HEK293 (cell line): ENCODE measurements around the gene TAF15.

Experiments
- CTCF ChIA-PET: fragments of 350-600 bp; formaldehyde crosslinking; extraction: SDS; loops from one replicate; lab custom pipeline; 2021; ENCODE audit warnings: antibody characterized with exemption; lab: Yijun Ruan, JAX
- POLR2A ChIA-PET: fragments of 300-600 bp; formaldehyde crosslinking; extraction: SDS; loops from one replicate; lab custom pipeline; 2020; ENCODE audit warnings: antibody characterized with exemption, inconsistent platforms; lab: Yijun Ruan, JAX
- H3K27ac ChIP-seq: fragments of 200-500 bp; sonication (Bioruptor generic); 2 replicates; pipeline ENCODE4 v1.5.1; 2014; ENCODE audit warnings: low read depth, low read length, control low read depth, inconsistent platforms; ENCODE audit errors: extremely low read depth
- H3K36me3 ChIP-seq, 2 experiments: fragments of 200-500 bp in 1 of 2; sonication (Bioruptor generic) in 1 of 2; 1 replicate in 1 of 2; 2 replicates in 1 of 2; pipeline ENCODE4 v1.5.1; 2014 to 2017; ENCODE audit warnings: inconsistent platforms in 2 of 2, low read length in 2 of 2; ENCODE audit not compliant: control insufficient read depth in 2 of 2, insufficient read depth in 1 of 2
- H3K4me1 ChIP-seq: fragments of 200-500 bp; sonication (Bioruptor generic); 2 replicates; pipeline ENCODE4 v1.5.1; 2014; ENCODE audit warnings: mild to moderate bottlenecking, low read length, inconsistent platforms; ENCODE audit not compliant: control insufficient read depth, insufficient read depth
- H3K4me3 ChIP-seq: 2 replicates; pipeline ENCODE4 v1.5.1; 2011; ENCODE audit warnings: low read depth, mild to moderate bottlenecking, control low read depth, low read length, moderate library complexity
- H3K9me3 ChIP-seq: fragments of 200-500 bp; sonication (Bioruptor generic); 2 replicates; pipeline ENCODE4 v1.5.1; 2014; ENCODE audit warnings: low read depth, low read length, inconsistent platforms; ENCODE audit not compliant: control insufficient read depth, insufficient read depth
- GLIS1 ChIP-seq: fragments of 450-650 bp; formaldehyde crosslinking; IDR thresholded peaks from 2 replicates; pipeline ENCODE4 v1.5.1; 2016; ENCODE audit warnings: missing biosample characterization, missing genetic modification characterization
- KLF8 ChIP-seq: fragments of 450-650 bp; formaldehyde crosslinking; IDR thresholded peaks from 2 replicates; pipeline ENCODE4 v1.5.1; 2016; ENCODE audit warnings: missing biosample characterization, missing genetic modification characterization
- PRDM10 ChIP-seq: fragments of 450-650 bp; formaldehyde crosslinking; IDR thresholded peaks from 2 replicates; pipeline ENCODE4 v1.5.1; 2016; ENCODE audit warnings: missing biosample characterization, missing genetic modification characterization
- SP7 ChIP-seq: fragments of 450-650 bp; formaldehyde crosslinking; IDR thresholded peaks from 2 replicates; pipeline ENCODE4 v1.5.1; 2016; ENCODE audit warnings: missing biosample characterization, missing genetic modification characterization
- ZBTB1 ChIP-seq: fragments of 450-650 bp; formaldehyde crosslinking; IDR thresholded peaks from 2 replicates; pipeline ENCODE4 v1.5.1; 2016; ENCODE audit warnings: missing biosample characterization, missing genetic modification characterization
- ZBTB48 ChIP-seq: fragments of 450-650 bp; formaldehyde crosslinking; IDR thresholded peaks from 2 replicates; pipeline ENCODE4 v1.5.1; 2016; ENCODE audit warnings: missing biosample characterization, missing genetic modification characterization
- ZBTB6 ChIP-seq: fragments of 450-650 bp; formaldehyde crosslinking; IDR thresholded peaks from 2 replicates; pipeline ENCODE4 v1.5.1; 2017; ENCODE audit warnings: missing biosample characterization, missing genetic modification characterization
- ZBTB8A ChIP-seq: fragments of 450-650 bp; formaldehyde crosslinking; IDR thresholded peaks from 2 replicates; pipeline ENCODE4 v1.5.1; 2016; ENCODE audit warnings: missing biosample characterization, missing genetic modification characterization
- ZNF138 ChIP-seq: fragments of 450-650 bp; formaldehyde crosslinking; IDR thresholded peaks from 2 replicates; pipeline ENCODE4 v1.5.1; 2016; ENCODE audit warnings: missing biosample characterization, missing genetic modification characterization, borderline replicate concordance
- ZNF16 ChIP-seq: fragments of 450-650 bp; formaldehyde crosslinking; IDR thresholded peaks from 2 replicates; pipeline ENCODE4 v1.5.1; 2016; ENCODE audit warnings: low read depth, missing biosample characterization, missing genetic modification characterization
- ZNF274 ChIP-seq, 2 experiments: fragments of 200-500 bp in 1 of 2; fragments of 450-650 bp in 1 of 2; sonication (Bioruptor generic) in 1 of 2; formaldehyde crosslinking in 1 of 2; IDR thresholded peaks; 2 replicates each; pipeline versions ENCODE4 v1.5.1 to v1.6.1; 2014 to 2016; ENCODE audit warnings: borderline replicate concordance in 1 of 2, inconsistent platforms in 1 of 2, low read length in 1 of 2, missing biosample characterization in 1 of 2, missing genetic modification characterization in 1 of 2
- ZNF311 ChIP-seq: fragments of 450-650 bp; formaldehyde crosslinking; IDR thresholded peaks from 2 replicates; pipeline ENCODE4 v1.5.1; 2017; ENCODE audit warnings: missing biosample characterization, missing genetic modification characterization, borderline replicate concordance
- ZNF341 ChIP-seq: fragments of 450-650 bp; formaldehyde crosslinking; IDR thresholded peaks from 2 replicates; pipeline ENCODE4; 2016; ENCODE audit warnings: low read depth, missing biosample characterization, missing genetic modification characterization
- ZNF585B ChIP-seq: fragments of 450-650 bp; formaldehyde crosslinking; IDR thresholded peaks from 2 replicates; pipeline ENCODE4 v1.5.1; 2016; ENCODE audit warnings: missing biosample characterization, missing genetic modification characterization
- ZNF768 ChIP-seq: fragments of 450-650 bp; formaldehyde crosslinking; IDR thresholded peaks from 2 replicates; pipeline ENCODE4 v1.5.1; 2018; ENCODE audit warnings: missing biosample characterization, mild to moderate bottlenecking, missing genetic modification characterization
- ZSCAN23 ChIP-seq: fragments of 450-650 bp; formaldehyde crosslinking; IDR thresholded peaks from 2 replicates; pipeline ENCODE4 v1.5.1; 2016; ENCODE audit warnings: missing biosample characterization, missing genetic modification characterization
- TF ChIP-seq, protein P1 (sequence below): fragments of 450-650 bp; formaldehyde crosslinking; IDR thresholded peaks from 2 replicates; pipeline ENCODE4 v1.5.1; 2016; ENCODE audit warnings: missing biosample characterization, missing genetic modification characterization
- TF ChIP-seq, protein P2 (sequence below): fragments of 450-650 bp; formaldehyde crosslinking; IDR thresholded peaks from 2 replicates; pipeline ENCODE4 v1.5.1; 2017; ENCODE audit warnings: missing biosample characterization, missing genetic modification characterization
- TF ChIP-seq, protein P3 (sequence below): fragments of 450-650 bp; formaldehyde crosslinking; IDR thresholded peaks from 2 replicates; pipeline ENCODE4 v1.5.1; 2017; ENCODE audit warnings: missing biosample characterization, missing genetic modification characterization

TAF15 gene

GRCh38 chr17:35774499-35774898 lies 34.8 kb upstream of the TAF15 start:
- Histone ChIP-seq H3K4me1 (peaks cover 10% of the 10 kb centered on the region; the same call in 1 of the 2 replicates), H3K4me3 (no peak overlapping the region)
- TF ChIP-seq PRDM10 (tag by site-specific recombination) (peak; percentile 83), SP7 (tag by site-specific recombination) (no peak), ZBTB48 (peak; percentile 43; the same call in 1 of the 2 replicates), ZBTB8A (tag by site-specific recombination) (no peak), ZNF341 (tag by site-specific recombination) (0 out of 2 replicates have a peak, but pooled peaks have one; percentile 16), GLIS1 (tag by site-specific recombination) (peak; percentile 56)
- TF ChIP-seq, protein P1, sequence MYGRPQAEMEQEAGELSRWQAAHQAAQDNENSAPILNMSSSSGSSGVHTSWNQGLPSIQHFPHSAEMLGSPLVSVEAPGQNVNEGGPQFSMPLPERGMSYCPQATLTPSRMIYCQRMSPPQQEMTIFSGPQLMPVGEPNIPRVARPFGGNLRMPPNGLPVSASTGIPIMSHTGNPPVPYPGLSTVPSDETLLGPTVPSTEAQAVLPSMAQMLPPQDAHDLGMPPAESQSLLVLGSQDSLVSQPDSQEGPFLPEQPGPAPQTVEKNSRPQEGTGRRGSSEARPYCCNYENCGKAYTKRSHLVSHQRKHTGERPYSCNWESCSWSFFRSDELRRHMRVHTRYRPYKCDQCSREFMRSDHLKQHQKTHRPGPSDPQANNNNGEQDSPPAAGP (tag by site-specific recombination) = peak; percentile 81
- TF ChIP-seq, protein P2, sequence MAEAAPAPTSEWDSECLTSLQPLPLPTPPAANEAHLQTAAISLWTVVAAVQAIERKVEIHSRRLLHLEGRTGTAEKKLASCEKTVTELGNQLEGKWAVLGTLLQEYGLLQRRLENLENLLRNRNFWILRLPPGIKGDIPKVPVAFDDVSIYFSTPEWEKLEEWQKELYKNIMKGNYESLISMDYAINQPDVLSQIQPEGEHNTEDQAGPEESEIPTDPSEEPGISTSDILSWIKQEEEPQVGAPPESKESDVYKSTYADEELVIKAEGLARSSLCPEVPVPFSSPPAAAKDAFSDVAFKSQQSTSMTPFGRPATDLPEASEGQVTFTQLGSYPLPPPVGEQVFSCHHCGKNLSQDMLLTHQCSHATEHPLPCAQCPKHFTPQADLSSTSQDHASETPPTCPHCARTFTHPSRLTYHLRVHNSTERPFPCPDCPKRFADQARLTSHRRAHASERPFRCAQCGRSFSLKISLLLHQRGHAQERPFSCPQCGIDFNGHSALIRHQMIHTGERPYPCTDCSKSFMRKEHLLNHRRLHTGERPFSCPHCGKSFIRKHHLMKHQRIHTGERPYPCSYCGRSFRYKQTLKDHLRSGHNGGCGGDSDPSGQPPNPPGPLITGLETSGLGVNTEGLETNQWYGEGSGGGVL (tag by site-specific recombination) = peak; percentile 72
- TF ChIP-seq, all 188 proteins: peak for 6
- H3K27ac ChIP-seq = no peak overlapping the region; the same call in 1 of the 2 replicates
- ChIA-PET POLR2A (interaction anchor here (1.0 kb wide), 2 partner anchors 26 to 34 kb away, joined by 3 to 5 read pairs; partner anchors contain the start of gene TAF15), CTCF (interaction anchor here (1.3 to 2.7 kb wide), 2 partner anchors 11 to 31 kb away, joined by 3 to 26 read pairs; no protein-coding TSS in a partner anchor)
- H3K36me3 ChIP-seq = no peaks in the 10 kb centered on the region
- H3K9me3 ChIP-seq = no peaks in the 10 kb centered on the region

- Histone ChIP-seq H3K4me1 (peaks cover 10% of the 10 kb centered on the region; the same call in 1 of the 2 replicates), H3K9me3 (no peaks in the 10 kb centered on the region), H3K27ac (no peak overlapping the region), H3K36me3 (no peaks in the 10 kb centered on the region), H3K4me3 (no peak overlapping the region)
- ChIA-PET POLR2A (interaction anchor here (1.0 kb wide), 2 partner anchors 25 to 34 kb away, joined by 3 to 5 read pairs; partner anchors contain the start of gene TAF15), CTCF (interaction anchor here (0.9 to 2.7 kb wide), 4 partner anchors 8 to 34 kb away, joined by 3 to 26 read pairs (median 5); no protein-coding TSS in a partner anchor)
- TF ChIP-seq PRDM10 (tag by site-specific recombination) (no peak), KLF8 (no peak), ZSCAN23 (tag by site-specific recombination) (no peak), ZNF311 (tag by site-specific recombination) (no peak), ZBTB1 (tag by site-specific recombination) (no peak), ZNF138 (tag by site-specific recombination) (no peak), ZNF274 (IDR thresholded peaks at IDR 0.05; ENCODE audit: low read length) (no peak), ZNF274 (tag by site-specific recombination; IDR thresholded peaks at IDR 0.05; ENCODE audit: borderline replicate concordance) (no peak), ZNF16 (tag by site-specific recombination) (no peak), ZNF768 (tag by site-specific recombination) (no peak), ZNF585B (no peak), ZBTB6 (no peak)
- TF ChIP-seq, protein P3, sequence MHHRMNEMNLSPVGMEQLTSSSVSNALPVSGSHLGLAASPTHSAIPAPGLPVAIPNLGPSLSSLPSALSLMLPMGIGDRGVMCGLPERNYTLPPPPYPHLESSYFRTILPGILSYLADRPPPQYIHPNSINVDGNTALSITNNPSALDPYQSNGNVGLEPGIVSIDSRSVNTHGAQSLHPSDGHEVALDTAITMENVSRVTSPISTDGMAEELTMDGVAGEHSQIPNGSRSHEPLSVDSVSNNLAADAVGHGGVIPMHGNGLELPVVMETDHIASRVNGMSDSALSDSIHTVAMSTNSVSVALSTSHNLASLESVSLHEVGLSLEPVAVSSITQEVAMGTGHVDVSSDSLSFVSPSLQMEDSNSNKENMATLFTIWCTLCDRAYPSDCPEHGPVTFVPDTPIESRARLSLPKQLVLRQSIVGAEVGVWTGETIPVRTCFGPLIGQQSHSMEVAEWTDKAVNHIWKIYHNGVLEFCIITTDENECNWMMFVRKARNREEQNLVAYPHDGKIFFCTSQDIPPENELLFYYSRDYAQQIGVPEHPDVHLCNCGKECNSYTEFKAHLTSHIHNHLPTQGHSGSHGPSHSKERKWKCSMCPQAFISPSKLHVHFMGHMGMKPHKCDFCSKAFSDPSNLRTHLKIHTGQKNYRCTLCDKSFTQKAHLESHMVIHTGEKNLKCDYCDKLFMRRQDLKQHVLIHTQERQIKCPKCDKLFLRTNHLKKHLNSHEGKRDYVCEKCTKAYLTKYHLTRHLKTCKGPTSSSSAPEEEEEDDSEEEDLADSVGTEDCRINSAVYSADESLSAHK (tag by site-specific recombination) = no peak
Measured at GRCh38 chr17:35775039-35775438, 34.2 kb upstream of the TAF15 start.
